NCI-H1105 (cell line): ENCODE measurements around the gene ABHD16A.

Experiments
- DNase-seq: peaks from one replicate; lab custom pipeline; 2025; lab: John Stamatoyannopoulos, UW

The ABHD16A gene

GRCh38 chr6:31689249-31690110 is 13.6 kb downstream of the ABHD16A start:
- no peak for DNase-seq

GRCh38 chr6:31687860-31688693 is 15.0 kb downstream of the ABHD16A start:
- DNase-seq, result no peak

GRCh38 chr6:31687321-31687720 is 15.8 kb downstream of the ABHD16A start:
- no peak for DNase-seq

- no peak for DNase-seq
Measured at GRCh38 chr6:31686483-31686882, 16.6 kb downstream of the ABHD16A start.

GRCh38 chr6:31683591-31683990 is 19.5 kb downstream of the ABHD16A start:
- DNase-seq, result no peak

- no peak for DNase-seq
Measured at GRCh38 chr6:31681135-31681671, 21.9 kb downstream of the ABHD16A start.

- peak; percentile 64 for DNase-seq
Measured at GRCh38 chr6:31680226-31681134, 22.6 kb downstream of the ABHD16A start, which contains the start of gene LY6G5C. TSS of gene LY6G5C (minus strand) at chr6:31681067. CDS start at chr6:31680373, 694 bp downstream.

- DNase-seq, result no peak
Measured at GRCh38 chr6:31677955-31678354, 25.2 kb downstream of the ABHD16A start.

GRCh38 chr6:31676904-31677303 is 26.2 kb downstream of the ABHD16A start:
- no peak for DNase-seq

- no peak for DNase-seq
Measured at GRCh38 chr6:31676322-31676903, 26.7 kb downstream of the ABHD16A start.

GRCh38 chr6:31669676-31670075 is 33.4 kb downstream of the ABHD16A start, which contains the start of gene LY6G5B:
TSS of gene LY6G5B (plus strand) at chr6:31669976. CDS start at chr6:31670951, 975 bp downstream.
- DNase-seq, result no peak

- no peak for DNase-seq
Measured at GRCh38 chr6:31666337-31666965, 36.7 kb downstream of the ABHD16A start.

- DNase-seq, result peak; percentile 96
Measured at GRCh38 chr6:31665501-31666336, 37.4 kb downstream of the ABHD16A start, which contains the start of gene CSNK2B. TSS of gene CSNK2B (plus strand) at chr6:31666080. CDS start at chr6:31666832, 752 bp downstream.

GRCh38 chr6:31664790-31665500 is 38.2 kb downstream of the ABHD16A start, which contains the start of gene GPANK1:
TSS of gene GPANK1 (minus strand) at chr6:31664997. CDS start at chr6:31664478, 519 bp downstream.
- DNase-seq, result peak; percentile 95

GRCh38 chr6:31663961-31664789 is 38.9 kb downstream of the ABHD16A start:
- no peak for DNase-seq

GRCh38 chr6:31663126-31663960 is 39.8 kb downstream of the ABHD16A start:
- no peak for DNase-seq
